Fibroblast of peridontal ligament (primary cell): Measurements from ENCODE around the gene SNHG17.
"Not testable (repeated sequence)": the region's sequence is repeated elsewhere in the genome, so short reads cannot be mapped to it uniquely, and the experiment has no call there.

Experiments
- DNase-seq: peaks from one replicate; pipeline ENCODE4 v3.0.0-alpha.2; 2010; ENCODE audit errors: extremely low read depth

SNHG17 gene

DNA sequence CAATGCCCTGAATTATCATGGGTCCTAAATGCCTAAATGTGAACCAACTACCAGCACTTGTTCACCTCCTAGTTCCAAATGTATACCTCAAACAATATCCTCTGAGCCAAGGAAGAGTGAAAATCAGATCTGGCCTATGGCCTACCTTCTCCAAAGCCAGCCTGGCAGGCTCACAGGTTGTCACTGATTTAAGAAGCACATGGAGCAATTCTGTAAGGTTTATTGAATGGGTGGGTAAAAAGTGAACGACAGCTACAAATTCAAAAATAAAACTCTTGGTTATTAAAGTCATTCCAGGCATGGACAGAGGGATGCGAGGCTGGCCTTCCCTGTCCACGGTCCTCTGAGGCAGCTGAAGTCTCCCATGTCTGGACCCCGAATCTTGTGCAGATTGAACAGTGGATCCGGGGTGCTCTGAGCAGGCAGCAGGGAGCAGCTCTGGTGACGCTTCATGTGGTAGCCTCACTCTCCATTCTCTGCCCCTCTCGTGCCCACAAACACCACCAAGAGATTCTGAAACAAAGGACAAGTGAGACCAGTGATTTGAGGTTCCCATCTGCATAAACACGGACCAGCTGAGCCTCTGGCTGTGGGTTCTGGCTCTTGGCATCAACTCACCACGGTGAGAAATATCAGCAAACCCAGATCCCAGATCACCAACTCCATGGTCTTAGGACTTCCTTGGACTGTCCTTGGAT, 14.6 kb downstream of the SNHG17 start:
- DNase-seq: no peak

DNA sequence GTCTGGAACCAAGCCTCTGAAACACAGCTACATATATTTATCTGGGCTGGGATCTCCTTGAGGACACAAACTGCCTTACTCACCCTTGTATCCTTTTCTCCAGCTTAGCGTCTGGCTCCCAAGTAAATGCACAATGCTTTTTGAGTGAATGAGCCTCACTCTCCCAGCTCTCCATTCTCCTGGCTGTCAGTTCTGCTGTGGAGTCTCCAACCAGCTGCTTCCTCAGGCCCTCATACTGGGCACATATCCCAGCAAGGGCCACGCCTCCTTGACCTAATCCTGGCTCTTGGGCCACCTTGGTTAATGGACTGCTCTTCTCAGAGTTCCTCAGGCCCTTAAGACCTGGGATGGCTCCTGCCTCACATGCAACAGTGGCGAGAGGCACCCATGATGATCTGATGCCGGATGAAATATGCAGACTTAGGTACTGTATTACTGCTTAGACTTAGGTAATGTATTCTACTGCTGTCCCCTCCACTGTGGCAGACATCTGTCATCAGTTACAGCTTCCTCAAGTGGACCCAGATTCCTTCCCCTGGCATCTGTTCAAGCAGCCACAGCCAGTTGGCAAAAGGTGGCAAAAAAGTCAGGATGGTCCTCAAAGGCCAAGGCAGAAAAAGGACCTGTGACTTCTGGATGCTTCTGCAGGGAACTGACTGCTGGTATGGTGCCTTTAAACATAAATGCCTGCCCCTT, 16.5 kb downstream of the SNHG17 start:
- peak; percentile 53 for DNase-seq

DNA sequence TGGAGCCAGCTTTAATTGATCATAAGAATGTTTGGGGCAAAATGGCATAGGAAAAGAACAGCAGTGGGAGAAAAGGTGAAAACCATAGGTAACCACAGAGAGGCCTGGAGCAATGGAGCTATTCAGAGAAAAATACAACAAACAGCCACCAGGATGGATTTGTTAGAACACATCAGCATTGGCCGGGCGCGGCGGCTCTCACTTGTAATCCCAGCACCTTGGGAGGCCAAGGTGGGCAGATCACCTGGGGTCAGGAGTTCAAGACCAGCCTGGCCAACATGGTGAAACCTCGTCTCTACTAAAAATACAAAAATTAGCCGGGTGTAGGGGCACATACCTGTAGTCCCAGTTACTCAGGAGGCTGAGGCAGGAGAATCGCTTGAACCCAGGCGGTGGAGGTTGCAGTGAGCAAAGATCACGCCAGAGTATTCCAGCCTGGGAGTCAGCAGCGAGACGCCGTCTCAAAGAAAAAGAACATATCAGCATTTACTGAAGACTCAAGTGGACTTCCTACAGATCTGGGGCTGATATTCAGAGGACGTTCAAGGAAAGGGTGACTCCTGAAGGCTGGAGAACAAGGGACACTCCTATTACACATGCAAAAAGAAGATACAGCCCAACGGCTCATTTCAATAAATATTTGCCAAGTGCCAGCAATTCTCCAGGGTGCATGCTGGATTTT, 20.2 kb downstream of the SNHG17 start:
- no peak for DNase-seq

DNA sequence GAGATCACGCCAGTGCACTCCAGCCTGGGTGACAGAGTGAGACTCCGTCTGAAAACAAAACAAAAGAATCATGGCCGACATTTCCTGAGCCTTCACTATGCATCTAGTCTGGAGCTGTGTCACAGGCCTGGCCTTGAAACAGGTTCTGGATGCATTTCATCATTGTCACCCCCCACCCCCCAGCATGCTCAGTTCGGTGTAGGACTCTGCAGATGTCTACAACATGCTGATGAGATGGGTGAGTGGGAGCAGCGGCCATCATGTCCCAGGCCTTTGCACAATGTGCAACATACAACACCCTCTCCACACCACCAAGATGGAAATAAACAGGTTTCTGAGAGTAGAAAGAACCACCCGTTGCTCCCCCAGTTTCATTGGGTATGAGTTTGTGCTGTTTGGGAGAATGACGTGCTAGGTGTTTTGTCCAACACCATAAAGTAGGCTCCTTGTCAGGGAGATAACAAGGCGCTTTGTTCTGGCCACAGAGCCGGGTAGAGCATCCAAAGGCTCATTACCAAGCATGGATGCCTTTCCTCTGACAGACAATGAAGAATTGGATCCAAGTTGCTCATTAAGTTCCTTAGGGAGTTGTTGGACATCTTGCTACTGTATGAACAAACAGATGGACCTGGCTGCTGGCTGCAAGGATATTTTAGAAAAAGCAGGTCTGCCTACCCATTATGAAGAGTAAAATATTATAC, 22.1 kb downstream of the SNHG17 start:
- DNase-seq: peak; percentile 70

DNA sequence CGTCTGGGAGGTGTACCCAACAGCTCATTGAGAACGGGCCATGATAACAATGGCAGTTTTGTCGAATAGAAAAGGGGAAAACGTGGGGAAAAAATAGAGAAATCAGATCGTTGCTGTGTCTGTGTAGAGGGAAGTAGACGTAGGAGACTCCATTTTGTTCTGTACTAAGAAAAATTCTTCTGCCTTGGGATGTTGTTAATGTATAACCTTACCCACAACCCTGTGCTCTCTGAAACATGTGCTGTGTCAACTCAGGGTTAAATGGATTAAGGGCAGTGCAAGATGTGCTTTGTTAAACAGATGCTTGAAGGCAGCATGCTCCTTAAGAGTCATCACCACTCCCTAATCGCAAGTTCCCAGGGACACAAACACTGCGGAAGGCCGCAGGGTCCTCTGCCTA, 27.3 kb downstream of the SNHG17 start:
- not testable (repeated sequence) for DNase-seq

DNA sequence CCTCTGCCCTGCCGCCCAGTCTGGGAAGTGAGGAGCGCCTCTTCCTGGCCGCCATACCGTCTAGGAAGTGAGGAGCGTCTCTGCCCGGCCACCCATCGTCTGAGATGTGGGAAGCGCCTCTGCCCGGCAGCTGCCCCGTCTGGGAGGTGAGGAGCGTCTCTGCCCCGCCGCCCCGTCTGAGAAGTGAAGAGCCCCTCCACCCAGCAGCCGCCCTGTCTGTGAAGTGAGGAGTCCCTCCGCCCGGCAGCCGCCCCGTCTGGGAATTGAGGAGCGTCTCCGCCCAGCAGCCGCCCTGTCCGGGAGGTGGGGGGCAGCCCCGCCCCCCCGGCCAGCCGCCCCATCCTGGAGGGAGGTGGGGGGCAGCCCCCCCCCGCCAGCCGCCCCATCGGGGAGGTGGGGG, 27.8 kb downstream of the SNHG17 start:
- no peak for DNase-seq

DNA sequence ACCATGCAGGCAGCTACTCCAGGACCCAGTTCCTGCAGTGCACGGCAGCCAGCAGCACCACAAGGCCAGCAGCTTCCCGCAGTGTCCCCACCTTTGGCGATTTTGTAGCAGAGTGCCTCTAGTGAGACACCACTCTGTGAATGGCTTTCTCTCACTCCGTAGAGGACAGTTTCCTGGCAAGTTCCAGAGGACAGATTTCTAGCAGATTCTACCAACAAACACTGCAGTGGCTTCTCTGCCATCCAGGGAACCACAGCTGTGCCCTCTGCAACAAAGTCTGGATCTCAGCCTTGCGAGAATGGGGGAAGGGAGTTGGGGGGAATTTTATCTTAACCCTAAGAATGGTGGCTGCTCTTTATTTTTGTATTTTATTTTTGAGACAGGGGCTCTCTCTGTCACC, 28.7 kb downstream of the SNHG17 start:
- no peak for DNase-seq

DNA sequence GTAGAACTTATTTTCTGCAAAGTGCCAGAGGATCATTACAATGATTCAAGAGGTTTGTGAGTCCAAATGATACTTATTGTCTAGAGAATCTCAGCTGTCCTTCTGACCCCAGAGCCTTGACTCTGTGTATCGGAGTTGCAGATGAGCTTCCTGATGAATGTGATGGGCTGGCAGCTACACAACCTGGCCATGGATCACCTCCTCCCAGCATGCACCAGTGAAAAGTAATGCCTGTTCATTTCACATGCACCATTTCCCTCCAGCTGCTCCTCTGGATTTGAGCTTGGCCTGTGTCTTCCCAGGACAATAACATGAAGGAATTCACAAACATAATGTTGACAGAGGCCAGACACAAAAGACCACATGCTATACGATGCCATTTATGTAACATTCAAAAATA, 30.0 kb downstream of the SNHG17 start:
- no peak for DNase-seq

DNA sequence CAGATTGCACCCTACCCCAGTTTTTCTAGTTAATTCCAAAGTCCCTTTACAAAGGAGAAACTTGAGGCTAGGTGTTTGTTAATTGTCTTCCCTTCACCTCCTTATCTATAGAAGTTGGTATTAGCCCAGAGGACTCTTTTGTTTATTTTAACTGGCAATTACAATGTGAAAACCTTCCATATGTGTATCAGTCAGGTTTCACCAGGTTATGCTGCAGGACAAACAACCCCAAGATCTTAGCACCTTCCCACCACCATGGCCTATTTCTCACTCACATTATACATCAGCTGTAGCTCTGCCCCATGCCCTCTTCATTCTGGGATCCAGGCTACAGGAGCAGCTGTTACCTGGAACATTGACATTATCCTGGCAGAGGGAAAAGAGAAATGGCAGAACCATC, 31.1 kb downstream of the SNHG17 start:
- DNase-seq: no peak

DNA sequence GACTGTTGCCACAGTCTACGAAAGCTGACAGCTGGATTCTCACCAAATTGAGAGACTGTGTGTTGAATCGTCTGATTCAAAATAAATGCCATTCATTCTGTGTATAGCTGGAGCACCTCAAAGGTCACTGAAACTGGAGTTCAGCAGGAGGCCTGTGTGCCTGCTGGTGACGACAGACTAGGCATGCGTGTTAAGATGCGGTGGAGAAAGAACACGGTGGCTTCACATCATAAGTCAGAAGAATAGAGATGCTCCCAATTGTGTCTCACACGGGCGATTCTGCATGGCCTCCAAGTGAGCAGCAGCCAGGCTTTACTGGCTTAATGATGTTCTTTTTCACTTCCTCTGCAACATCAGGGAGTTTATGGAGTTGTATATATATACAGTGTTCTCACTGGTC, 32.3 kb downstream of the SNHG17 start:
- DNase-seq: no peak

DNA sequence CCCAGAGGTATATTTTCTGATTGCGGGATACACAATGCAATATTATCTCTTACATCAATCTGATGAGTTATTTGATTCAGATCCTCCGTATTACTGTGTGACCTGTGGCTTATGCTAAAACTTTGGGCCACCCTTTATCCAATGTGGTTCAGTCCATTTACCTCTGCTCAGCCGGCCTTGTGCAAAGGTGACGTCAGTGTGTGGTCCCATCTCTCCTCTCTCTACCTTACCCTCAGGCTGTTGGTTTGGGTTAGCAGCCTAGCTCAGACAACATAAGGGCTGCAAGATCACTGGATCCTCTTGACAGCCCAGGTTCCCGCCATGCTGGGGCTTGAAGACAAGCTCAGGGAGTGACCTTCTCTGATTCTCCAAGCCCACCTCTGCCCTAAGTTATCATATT, 33.0 kb downstream of the SNHG17 start:
- DNase-seq: no peak

DNA sequence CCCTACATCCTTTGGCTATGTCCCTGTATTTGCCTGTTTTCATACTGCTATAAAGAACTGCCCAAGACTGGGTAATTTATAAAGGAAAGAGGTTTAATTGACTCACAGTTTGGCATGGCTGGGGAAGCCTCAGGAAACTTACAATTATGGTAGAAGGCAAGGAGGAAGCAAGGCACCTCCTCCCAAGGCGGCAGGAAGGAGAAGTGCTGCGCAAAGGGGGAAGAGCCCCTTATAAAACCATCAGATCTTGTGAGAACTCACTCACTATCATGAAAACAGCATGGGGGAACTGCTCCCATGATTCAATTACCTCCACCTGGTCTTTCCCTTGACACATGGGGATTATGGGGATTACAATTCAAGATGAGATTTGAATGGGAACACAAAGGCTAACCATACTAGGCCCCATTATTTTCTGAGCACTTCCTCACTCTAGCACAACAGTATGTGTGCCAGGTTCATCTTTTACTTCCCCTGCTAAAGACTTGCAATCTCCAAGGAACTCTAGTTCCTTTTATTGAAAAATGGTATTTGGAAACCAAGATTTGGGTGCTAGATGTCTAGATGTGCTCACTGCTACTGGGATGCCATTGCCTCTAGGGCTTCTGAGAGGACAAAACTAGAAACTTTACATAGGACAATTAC, 39.3 kb downstream of the SNHG17 start:
- DNase-seq: not testable (repeated sequence)

DNA sequence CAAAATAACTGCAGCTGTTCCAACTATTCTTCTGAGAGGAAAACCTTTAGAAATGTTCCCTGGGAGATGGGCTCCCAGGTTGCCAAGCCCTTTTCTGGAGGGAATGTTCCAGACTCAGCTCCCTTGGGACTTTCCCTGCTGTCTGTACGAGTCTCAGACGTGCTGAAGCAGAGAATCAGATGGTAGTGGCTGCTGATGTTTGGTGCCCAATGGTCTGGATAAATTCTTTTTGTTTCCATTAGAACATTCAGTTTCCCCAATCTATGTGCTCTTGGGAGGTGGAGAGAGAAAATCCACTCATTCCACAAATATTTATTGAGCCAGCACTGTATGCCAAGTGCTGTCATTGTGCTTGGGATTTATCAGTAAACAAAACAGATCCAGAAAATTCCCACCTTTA, 40.0 kb downstream of the SNHG17 start:
- DNase-seq: no peak

DNA sequence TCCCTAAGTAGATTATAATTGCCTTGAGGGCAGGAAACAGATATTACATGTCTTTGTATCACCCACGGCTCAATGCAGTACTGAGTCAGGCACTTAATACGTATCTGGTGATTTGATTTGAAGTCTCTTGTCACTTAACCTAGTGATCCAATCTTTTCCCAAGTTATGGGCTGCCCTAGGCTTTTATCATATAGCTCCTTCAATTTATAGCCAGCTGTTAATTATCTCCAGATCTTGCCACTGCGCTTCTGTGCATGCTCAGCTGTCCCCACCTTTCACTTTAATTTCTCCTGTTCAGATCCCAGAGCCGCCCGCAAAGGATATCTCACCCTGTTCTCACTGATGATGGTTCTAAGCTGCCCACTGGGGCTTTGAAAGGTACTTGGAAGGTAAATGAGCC, 41.9 kb downstream of the SNHG17 start:
- no peak for DNase-seq

DNA sequence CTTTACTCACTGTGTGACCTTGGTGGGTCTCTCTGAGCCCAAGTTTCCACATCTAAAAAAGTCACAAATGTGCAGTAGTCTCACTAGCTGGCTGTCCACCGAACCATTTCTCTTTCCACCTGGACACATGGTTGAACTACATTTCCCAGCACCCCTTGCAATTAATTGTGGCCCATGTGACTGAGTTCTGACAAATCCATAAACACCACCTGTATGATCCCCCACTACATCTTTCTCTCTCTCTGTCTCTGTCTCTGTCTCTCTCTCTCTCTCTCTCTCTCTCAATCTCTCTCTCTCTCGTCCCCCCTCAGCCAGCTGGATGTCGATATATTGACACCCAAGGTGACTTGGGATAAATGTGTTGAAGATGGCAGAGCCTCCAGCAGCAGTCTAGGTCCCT, 42.8 kb downstream of the SNHG17 start:
- DNase-seq: no peak

DNA sequence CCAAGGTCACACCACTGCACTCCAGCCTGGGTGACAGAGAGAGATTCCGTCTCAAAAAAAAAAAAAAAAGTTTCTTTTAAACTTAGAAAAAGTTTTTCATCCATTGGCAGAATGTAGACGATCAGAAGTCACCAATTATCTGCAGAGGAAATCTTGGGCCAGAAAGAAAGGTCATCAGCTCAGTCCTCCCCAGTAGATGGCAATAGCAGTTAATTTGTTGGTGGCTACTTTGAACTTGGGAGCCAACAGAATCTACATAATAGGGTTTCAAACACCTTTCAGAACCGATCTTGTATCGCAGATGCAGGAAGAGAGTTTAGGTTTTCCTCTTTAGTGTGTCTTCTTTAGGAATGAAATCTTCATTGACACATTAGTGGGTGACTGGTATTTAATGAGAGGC, 47.2 kb downstream of the SNHG17 start:
- no peak for DNase-seq

DNA sequence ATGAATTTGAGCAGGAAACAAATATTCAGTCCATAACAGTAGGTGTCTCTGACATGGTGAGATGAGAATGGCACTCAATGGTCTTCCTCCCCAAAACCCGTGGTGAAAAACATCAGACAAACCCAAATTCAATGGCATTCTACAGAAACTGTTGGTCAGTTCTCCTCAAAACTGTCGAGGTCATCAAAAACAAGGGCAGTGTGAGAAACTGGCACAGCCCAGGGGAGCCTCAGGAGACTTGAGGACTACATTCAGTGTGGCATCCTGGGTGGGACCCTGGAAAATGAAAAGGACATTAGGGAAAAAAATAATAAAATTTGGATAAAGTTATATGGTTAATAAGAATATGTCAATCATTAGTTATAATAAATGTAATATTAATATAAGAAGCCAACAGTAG, 48.3 kb downstream of the SNHG17 start:
- no peak for DNase-seq

DNA sequence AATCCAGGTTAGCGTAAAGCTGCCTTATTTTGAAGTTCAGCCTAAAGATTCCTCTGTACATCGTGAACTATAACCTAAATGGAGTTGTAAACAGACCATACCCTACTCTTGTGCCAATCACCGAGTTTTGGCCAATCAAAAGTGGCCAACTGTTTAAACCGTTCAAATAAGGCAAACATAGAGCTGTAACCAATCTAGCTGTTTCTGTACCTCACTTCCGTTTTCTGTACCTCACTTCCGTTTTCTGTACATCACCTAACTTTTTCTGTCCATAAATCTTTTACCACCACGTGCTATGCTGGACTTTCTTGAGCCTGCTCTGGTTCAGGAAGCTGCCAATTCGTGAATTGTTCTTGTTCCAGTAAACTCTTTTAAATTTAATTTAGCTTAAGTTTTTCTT, 49.1 kb downstream of the SNHG17 start:
- DNase-seq: no peak

DNA sequence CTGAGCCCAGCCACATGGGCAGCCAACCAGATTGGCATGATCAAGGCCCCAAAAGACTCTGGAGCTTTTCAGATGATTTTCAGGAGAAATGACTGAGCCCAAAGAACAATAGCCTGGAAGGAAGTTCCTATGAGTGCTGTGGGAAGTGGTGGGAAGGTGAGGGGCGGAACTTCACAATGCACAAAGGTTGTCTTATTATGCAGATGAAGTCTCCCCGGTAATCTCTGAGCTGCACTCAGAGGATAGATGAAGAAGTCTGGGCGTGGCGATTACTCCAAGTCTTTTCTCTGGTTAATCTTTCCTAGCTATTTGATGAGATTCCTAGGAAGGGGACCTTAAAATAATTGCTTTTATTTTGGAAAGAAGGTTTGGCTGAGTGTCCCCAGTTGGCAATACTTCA, 52.0 kb downstream of the SNHG17 start:
- no peak for DNase-seq

DNA sequence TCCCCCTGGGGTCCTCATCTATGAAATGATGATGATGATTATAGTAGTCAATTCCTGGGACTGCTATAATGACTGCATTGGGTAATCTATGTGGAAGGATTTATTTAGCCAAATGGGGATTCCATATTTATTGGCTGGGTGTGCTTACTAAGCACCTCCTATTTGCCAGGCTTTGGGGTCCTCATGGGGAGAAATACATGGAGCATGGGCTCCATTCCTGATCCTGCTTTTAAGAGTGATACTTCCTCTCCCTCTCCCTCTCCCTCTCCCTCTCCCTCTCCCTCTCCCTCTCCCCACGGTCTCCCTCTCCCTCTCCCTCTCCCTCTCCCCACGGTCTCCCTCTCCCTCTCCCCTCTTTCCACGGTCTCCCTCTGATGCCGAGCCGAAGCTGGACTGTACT, 57.3 kb downstream of the SNHG17 start:
- not testable (repeated sequence) for DNase-seq

DNA sequence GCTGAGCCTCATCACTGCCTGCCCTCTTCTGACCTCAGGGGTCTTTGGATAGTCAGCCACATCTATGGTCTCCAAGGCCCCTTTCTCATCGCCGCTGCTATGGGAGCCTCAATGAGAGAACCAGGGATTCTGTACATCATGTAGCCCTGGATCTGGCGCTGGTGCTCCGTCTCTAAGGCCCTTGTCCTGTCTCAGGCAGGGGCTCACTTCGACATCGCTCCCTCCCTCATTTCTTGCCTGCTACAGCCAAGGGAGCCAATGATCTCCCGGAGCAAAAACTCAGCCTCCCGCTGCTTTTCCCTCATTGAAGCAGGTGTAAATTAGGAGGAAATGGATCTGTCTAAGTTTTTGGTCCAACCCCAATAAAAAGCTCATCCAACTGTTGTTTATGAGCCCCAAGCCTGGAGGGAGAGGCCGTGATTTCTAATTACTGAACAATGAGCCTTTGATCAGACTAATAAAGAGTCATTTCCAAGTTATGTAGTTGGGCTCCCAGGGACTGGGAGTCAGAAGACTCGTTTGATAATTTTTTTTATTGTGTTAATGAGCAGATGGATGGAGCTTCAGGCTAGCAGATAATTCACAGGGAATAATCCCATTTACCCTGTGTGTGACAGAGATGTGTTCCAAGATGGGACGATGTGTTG, 58.0 kb downstream of the SNHG17 start:
- no peak for DNase-seq

DNA sequence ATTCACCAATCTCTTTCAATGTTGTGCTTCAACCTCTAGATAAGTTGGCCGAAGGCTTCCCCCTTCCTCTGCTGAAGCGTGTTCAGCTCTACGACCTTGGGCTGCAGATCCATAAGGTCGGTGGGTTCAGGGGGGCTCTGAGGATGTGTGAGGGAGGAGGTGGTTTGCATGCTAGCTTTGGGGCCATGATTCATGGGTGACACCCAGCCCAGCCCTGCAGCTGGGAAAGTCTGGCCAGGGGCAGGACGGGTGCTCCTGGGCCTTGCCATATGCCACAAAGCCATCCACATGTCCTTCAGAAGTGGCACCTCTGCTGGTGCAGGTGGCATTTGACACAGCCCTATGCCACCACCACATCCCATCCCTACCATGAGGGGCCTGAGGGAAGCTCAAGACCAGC, 61.2 kb downstream of the SNHG17 start:
- no peak for DNase-seq
